ENCODE data around the gene ATAD3C. TPM values are rescaled to one million over a fixed set of nuclear protein-coding genes. Genes with fewer than 3 reads are reported as not detected.
A peak's percentile ranks its signal among the peaks of the same experiment; 100 is the strongest.

ATAD3C gene
- total and polyA plus RNA-seq, 2 of the 8 experiments (the other 6 are each of a cell fraction or from before 2014, with no cell fraction given): 2.0 to 2.7 TPM

DNA sequence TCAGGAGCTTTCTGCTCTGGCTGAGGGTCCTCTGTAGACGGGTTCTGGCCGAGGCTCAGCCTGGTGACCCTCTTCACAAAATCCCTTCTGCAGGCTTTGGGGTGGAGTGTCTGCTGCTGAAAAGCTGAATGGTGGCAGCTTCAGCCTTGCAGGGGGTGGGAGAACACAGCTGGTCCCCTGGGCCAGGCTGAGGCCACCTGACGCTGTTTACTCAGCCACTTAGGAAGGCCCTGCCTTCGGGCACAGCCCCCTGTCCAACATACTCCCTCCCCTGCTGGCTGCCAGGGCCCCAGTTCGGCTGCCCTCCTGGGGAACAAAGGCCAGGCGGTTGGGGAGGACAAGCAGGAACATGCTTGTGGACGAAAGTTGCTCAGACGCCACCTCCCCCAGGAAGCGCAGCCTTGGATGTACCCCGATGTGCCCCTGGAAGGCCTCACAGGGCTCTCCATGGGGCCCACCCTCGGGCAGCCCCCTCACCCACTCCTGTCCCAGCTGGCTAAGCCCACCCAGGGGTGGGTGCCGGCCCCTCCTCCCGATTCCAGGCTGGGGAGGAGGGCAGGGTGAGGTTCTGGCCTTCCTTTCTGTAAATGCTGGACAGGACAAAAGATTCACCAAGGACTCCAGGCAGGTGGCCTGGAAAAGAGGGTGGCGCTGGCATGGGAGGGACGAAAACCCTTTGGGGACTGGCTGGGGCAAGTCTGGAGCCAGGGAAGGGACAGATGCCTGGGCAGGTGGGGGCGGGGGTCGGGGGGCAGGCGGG, 28.2 kb upstream of the ATAD3C start, which contains the start of gene ANKRD65:
Gene ANKRD65 (minus strand): TSS at position 130 of the 760 bp plus-strand sequence. CDS start 271 bp downstream, outside the sequence.
- Histone ChIP-seq H3K4ac (replicated peaks; ENCODE audit: insufficient read length, low read depth, low read length) (peak within 1 kb of the TSS; percentile 69), H3K23ac (ENCODE audit: insufficient read length) (no peak within 1 kb of the TSS), H3K79me2 (ENCODE audit: control insufficient read depth in 1 of 2, insufficient read depth in 2 of 2, low read length in 2 of 2) (no peaks in the 10 kb centered on the region), H3K79me1 (ENCODE audit: low read depth, low read length) (no peaks in the 10 kb centered on the region), H3K18ac (ENCODE audit: extremely low read depth, low read length) (peak within 1 kb of the TSS; percentile 71), H2BK5ac (ENCODE audit: low read depth, low read length) (peak within 1 kb of the TSS; percentile 77), H4K5ac (ENCODE audit: insufficient read length, low read depth, low read length) (peak within 1 kb of the TSS; percentile 48), H3K4me2 (ENCODE audit: insufficient read depth in 1 of 2, low read depth in 2 of 2, low read length in 2 of 2) (peak within 1 kb of the TSS; percentile 44 to 58; a peak in 3 of 4 replicates), H3K4me1 (replicated peaks in 1 of 4; ENCODE audit: control insufficient read depth in 3 of 4, insufficient read depth in 4 of 4, low read length in 3 of 4) (peaks cover 0 to 37% (median 31%) of the 10 kb centered on the region in 4 experiments; a peak in 6 of 7 replicates), H3K9ac (replicated peaks in 1 of 4; ENCODE audit: extremely low read depth in 1 of 4, low read depth in 3 of 4, low read length in 3 of 4) (peak within 1 kb of the TSS in 2 of 4 experiments; percentile 1 to 85; a peak in 1 of 7 replicates), H4K91ac (replicated peaks; ENCODE audit: insufficient read length, low read length) (peak within 1 kb of the TSS; percentile 18), H2BK120ac (replicated peaks; ENCODE audit: low read depth, low read length) (peak within 1 kb of the TSS; percentile 64), H2AFZ (ENCODE audit: low read length) (no peak within 1 kb of the TSS), H3K36me3 (ENCODE audit: control insufficient read depth in 2 of 4, insufficient read depth in 4 of 4, low read length in 3 of 4) (no peaks in the 10 kb centered on the region), H3K14ac (ENCODE audit: insufficient read length) (no peak within 1 kb of the TSS), H4K8ac (ENCODE audit: extremely low read depth, insufficient read depth, low read length) (peak within 1 kb of the TSS; percentile 86), H3K56ac (replicated peaks; ENCODE audit: insufficient read length, low read depth, low read length) (no peak within 1 kb of the TSS), H3K4me3 (ENCODE audit: extremely low read depth in 1 of 4, insufficient read depth in 2 of 4, low read depth in 3 of 4, low read length in 4 of 4) (peak within 1 kb of the TSS in 1 of 4 experiments; percentile 7; a peak in 1 of 8 replicates), H2BK12ac (ENCODE audit: low read depth, low read length) (peak within 1 kb of the TSS; percentile 87; the same call in 1 of the 2 replicates), H4K20me1 (replicated peaks in 1 of 2; ENCODE audit: control insufficient read depth in 1 of 2, insufficient read depth in 2 of 2, low read length in 2 of 2) (no peaks in the 10 kb centered on the region), H2BK15ac (ENCODE audit: low read length) (peak within 1 kb of the TSS; percentile 81; the same call in 1 of the 2 replicates), H3K27ac (ENCODE audit: low read depth, low read length) (peak within 1 kb of the TSS; percentile 2; the same call in 1 of the 2 replicates), H3K27me3 (replicated peaks in 1 of 4; ENCODE audit: control insufficient read depth in 3 of 4, extremely low read depth in 1 of 4, insufficient read depth in 3 of 4, low read length in 3 of 4) (no peaks in the 10 kb centered on the region; a peak in 2 of 7 replicates), H3K9me3 (ENCODE audit: insufficient read depth in 2 of 2, low read depth in 1 of 2, low read length in 1 of 2) (no peaks in the 10 kb centered on the region), H2BK20ac (ENCODE audit: low read length) (peak within 1 kb of the TSS; percentile 24; the same call in 1 of the 2 replicates), H2AK5ac (ENCODE audit: low read depth, low read length) (peak within 1 kb of the TSS; percentile 54; the same call in 1 of the 2 replicates), H3K23me2 (ENCODE audit: low read depth, low read length) (peaks cover 9% of the 10 kb centered on the region; the same call in 1 of the 2 replicates)
- FAIRE-seq (no peak), DNase-seq (ENCODE audit: low read depth in 1 of 2, low spot score in 2 of 2) (peak in 1 of 2 experiments; percentile 44)
- 75% methylated on average over 12 of the region's 18 CpGs; no CpG with 5 or more reads in 1 of the 2 experiments for WGBS, 2 experiments (ENCODE audit: extremely low coverage in 1 of 2, insufficient coverage in 1 of 2, insufficient read length in 1 of 2, insufficient replicate concordance in 2 of 2, low coverage in 1 of 2, low lambda C conversion rate in 2 of 2, missing lambda C conversion rate in 1 of 2)
- POLR2A ChIA-PET (ENCODE audit: partially characterized antibody): interaction anchor here (0.6 to 22.9 kb wide), 9 partner anchors 7 to 76 kb away, joined by 3 to 515 read pairs (median 7); partner anchors contain the start of genes CCNL2, MRPL20 and VWA1
- TF ChIP-seq RNF2 (IDR thresholded peaks at IDR 0.05; ENCODE audit: borderline replicate concordance, low read depth, low read length, missing control alignments, poor library complexity, severe bottlenecking): no peak
- CTCF ChIA-PET (ENCODE audit: partially characterized antibody): interaction anchor here (0.9 to 1.6 kb wide), 5 partner anchors 8 to 83 kb away, joined by 3 to 4 read pairs (median 3); no protein-coding TSS in a partner anchor

Data from H1 (cell line).